SU-DHL-6 (cell line): ENCODE results near the gene GPR135.

Source experiments
- H2AFZ ChIP-seq: fragments of 200-600 bp; sonication (generic); 2 replicates; pipeline ENCODE4 v1.6.1; 2014; ENCODE audit warnings: low read depth, mild to moderate bottlenecking, moderate library complexity, mixed read lengths, antibody characterized with exemption, low read length; ENCODE audit not compliant: severe bottlenecking
- H3F3A ChIP-seq: fragments of 200-600 bp; shearing (Covaris generic); 2 replicates; pipeline ENCODE4 v1.6.0; 2016; ENCODE audit warnings: antibody characterized with exemption, mild to moderate bottlenecking; ENCODE audit not compliant: insufficient read depth
- H3K27ac ChIP-seq: fragments of 200-600 bp; sonication (generic); 2 replicates; pipeline ENCODE4 v1.5.1; 2016; ENCODE audit warnings: low read depth, mild to moderate bottlenecking, low read length, moderate library complexity, mixed read lengths
- H3K27me3 ChIP-seq: fragments of 200-600 bp; sonication (generic), shearing (Covaris generic); 2 replicates; pipeline ENCODE4 v1.6.0; 2014; ENCODE audit warnings: mild to moderate bottlenecking, low read length
- H3K36me3 ChIP-seq: fragments of 200-600 bp; sonication (generic); 2 replicates; pipeline ENCODE4 v1.6.1; 2014; ENCODE audit warnings: mild to moderate bottlenecking, low read length, mixed read lengths
- H3K4me2 ChIP-seq: fragments of 300-600, 200-600 bp; shearing (Covaris generic), sonication (generic); 2 replicates; pipeline ENCODE4 v1.6.0; 2014; ENCODE audit warnings: low read length, low read depth, mild to moderate bottlenecking; ENCODE audit not compliant: poor library complexity, severe bottlenecking
- H3K4me3 ChIP-seq: fragments of 200-600 bp; sonication (generic); 2 replicates; pipeline ENCODE4 v1.5.1; 2014; ENCODE audit warnings: antibody characterized with exemption, low read length, mild to moderate bottlenecking, mixed read lengths; ENCODE audit not compliant: insufficient read depth, poor library complexity, severe bottlenecking
- H3K79me2 ChIP-seq: fragments of 200-600 bp; sonication (generic); 2 replicates; pipeline ENCODE4 v1.6.1; 2014; ENCODE audit warnings: mild to moderate bottlenecking, low read length, moderate library complexity; ENCODE audit not compliant: insufficient read depth
- H3K9ac ChIP-seq: fragments of 200-600 bp; sonication (generic); 2 replicates; pipeline ENCODE4 v1.7.0; 2014; ENCODE audit warnings: mild to moderate bottlenecking, low read length
- H3K9me2 ChIP-seq: fragments of 200-600 bp; sonication (generic); replicated peaks from 2 replicates; pipeline ENCODE4 v1.6.1; 2014; ENCODE audit warnings: low read length; ENCODE audit not compliant: insufficient read depth
- H3K9me3 ChIP-seq: fragments of 200-600 bp; sonication (generic); 2 replicates; pipeline ENCODE4 v1.6.1; 2014; ENCODE audit warnings: low read length, mixed read lengths; ENCODE audit not compliant: insufficient read depth
- H4K20me1 ChIP-seq: fragments of 200-600 bp; sonication (generic); 2 replicates; pipeline ENCODE4 v1.6.1; 2014; ENCODE audit warnings: low read depth, mild to moderate bottlenecking, antibody characterized with exemption, low read length, moderate library complexity, mixed read lengths
- EZH2phosphoT487 ChIP-seq: fragments of 200-600 bp; sonication (generic), shearing (Covaris generic); conservative IDR thresholded peaks from 2 replicates; pipeline ENCODE4 v1.6.1; 2018; ENCODE audit warnings: mild to moderate bottlenecking, antibody characterized with exemption, low read length, moderate library complexity, mixed read lengths
- TF ChIP-seq, protein P1 (sequence below): fragments of 200-600 bp; sonication (generic); IDR thresholded peaks from one replicate; pipeline ENCODE4 v1.5.1; 2017; ENCODE audit warnings: antibody characterized with exemption, mild to moderate bottlenecking, low read length, moderate library complexity; ENCODE audit not compliant: insufficient read depth, poor library complexity, severe bottlenecking

GPR135 gene

GRCh38 chr14:59510001-59510400, 44.8 kb upstream of the GPR135 start:
- TF ChIP-seq, protein P1, sequence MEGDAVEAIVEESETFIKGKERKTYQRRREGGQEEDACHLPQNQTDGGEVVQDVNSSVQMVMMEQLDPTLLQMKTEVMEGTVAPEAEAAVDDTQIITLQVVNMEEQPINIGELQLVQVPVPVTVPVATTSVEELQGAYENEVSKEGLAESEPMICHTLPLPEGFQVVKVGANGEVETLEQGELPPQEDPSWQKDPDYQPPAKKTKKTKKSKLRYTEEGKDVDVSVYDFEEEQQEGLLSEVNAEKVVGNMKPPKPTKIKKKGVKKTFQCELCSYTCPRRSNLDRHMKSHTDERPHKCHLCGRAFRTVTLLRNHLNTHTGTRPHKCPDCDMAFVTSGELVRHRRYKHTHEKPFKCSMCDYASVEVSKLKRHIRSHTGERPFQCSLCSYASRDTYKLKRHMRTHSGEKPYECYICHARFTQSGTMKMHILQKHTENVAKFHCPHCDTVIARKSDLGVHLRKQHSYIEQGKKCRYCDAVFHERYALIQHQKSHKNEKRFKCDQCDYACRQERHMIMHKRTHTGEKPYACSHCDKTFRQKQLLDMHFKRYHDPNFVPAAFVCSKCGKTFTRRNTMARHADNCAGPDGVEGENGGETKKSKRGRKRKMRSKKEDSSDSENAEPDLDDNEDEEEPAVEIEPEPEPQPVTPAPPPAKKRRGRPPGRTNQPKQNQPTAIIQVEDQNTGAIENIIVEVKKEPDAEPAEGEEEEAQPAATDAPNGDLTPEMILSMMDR, result no peak
- TF ChIP-seq EZH2phosphoT487, result no peak
- no peak overlapping the region for H3K4me3 ChIP-seq
- H3K27ac ChIP-seq, result no peak overlapping the region
- H3K9me3 ChIP-seq, result no peaks in the 10 kb centered on the region
- H3K36me3 ChIP-seq, result no peaks in the 10 kb centered on the region
- H3K4me2 ChIP-seq, result no peak overlapping the region
- no peak overlapping the region for H2AFZ ChIP-seq
- no peaks in the 10 kb centered on the region for H3K79me2 ChIP-seq
- no peaks in the 10 kb centered on the region for H3K27me3 ChIP-seq
- H3F3A ChIP-seq, result no peaks in the 10 kb centered on the region
- no peaks in the 10 kb centered on the region for H4K20me1 ChIP-seq
- H3K9ac ChIP-seq, result no peak overlapping the region
- no peaks in the 10 kb centered on the region for H3K9me2 ChIP-seq

DNA sequence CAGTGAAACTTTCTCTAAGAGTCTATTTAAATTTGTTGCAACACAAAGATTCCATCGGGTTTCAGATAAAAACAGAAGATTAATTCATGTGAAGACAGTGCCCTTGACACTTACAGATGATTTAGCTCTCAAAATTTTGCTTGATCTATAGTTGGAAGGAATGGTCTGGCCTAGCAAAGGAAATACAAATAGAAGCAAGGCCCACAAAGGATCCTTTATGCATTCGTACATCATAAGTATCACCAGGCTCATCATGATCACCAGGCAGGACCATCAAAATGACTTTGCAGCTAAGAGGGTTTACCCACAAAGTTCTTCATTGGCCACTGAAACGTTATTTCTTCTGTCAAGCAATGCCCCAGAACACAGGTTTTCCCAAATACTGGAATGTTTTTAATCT, 43.9 kb upstream of the GPR135 start:
- Histone ChIP-seq H3K36me3 (no peaks in the 10 kb centered on the region), H3K27me3 (no peaks in the 10 kb centered on the region), H3K4me2 (no peak overlapping the region)

GRCh38 chr14:59507752-59508103, 42.5 kb upstream of the GPR135 start:
- no peaks in the 10 kb centered on the region for H3K36me3 ChIP-seq
- no peaks in the 10 kb centered on the region for H3K9me3 ChIP-seq
- H3K4me2 ChIP-seq, result no peak overlapping the region
- TF ChIP-seq, protein P1, result no peak
- no peak for TF ChIP-seq EZH2phosphoT487
- H3K9me2 ChIP-seq, result no peaks in the 10 kb centered on the region
- no peaks in the 10 kb centered on the region for H3K27me3 ChIP-seq
- H3K79me2 ChIP-seq, result no peaks in the 10 kb centered on the region
- no peaks in the 10 kb centered on the region for H3F3A ChIP-seq
- no peak overlapping the region for H3K4me3 ChIP-seq
- H3K27ac ChIP-seq, result no peak overlapping the region
- no peak overlapping the region for H3K9ac ChIP-seq
- 0 out of 2 replicates have a peak, but pooled peaks cover 4% of the 10 kb centered on the region for H4K20me1 ChIP-seq
- H2AFZ ChIP-seq, result no peak overlapping the region

More for the DNA sequence above, 43.9 kb upstream of the GPR135 start:
- Histone ChIP-seq H3K9ac (no peak overlapping the region), H3K9me2 (no peaks in the 10 kb centered on the region), H3K27ac (no peak overlapping the region), H3K9me3 (no peaks in the 10 kb centered on the region), H3K4me3 (no peak overlapping the region), H3F3A (no peaks in the 10 kb centered on the region), H3K79me2 (no peaks in the 10 kb centered on the region), H2AFZ (no peak overlapping the region), H4K20me1 (0 out of 2 replicates have a peak, but pooled peaks cover 3% of the 10 kb centered on the region)
- TF ChIP-seq, protein P1, result no peak
- no peak for TF ChIP-seq EZH2phosphoT487
